HepG2 (cell line): ENCODE data around the gene MAP3K1. TPM values are rescaled to one million over a fixed set of nuclear protein-coding genes. Genes with fewer than 3 reads are reported as not detected.

Source experiments
- ESRRA ChIP-seq: sonication (generic); formaldehyde crosslinking; IDR thresholded peaks from 2 replicates; pipeline ENCODE4 v1.5.1; 2020; ENCODE audit warnings: mild to moderate bottlenecking, low read depth, missing genetic modification reagents
- FOXA1 ChIP-seq, 2 experiments: fragments of 450-650 bp in 1 of 2; sonication (generic) in 1 of 2; formaldehyde crosslinking in 1 of 2; IDR thresholded peaks; 2 replicates each; pipeline versions ENCODE4 v1.4.0 to v1.6.1; 2016 to 2020; ENCODE audit warnings: missing genetic modification reagents in 1 of 2
- HDAC2 ChIP-seq: sonication (generic); formaldehyde crosslinking; IDR thresholded peaks from 2 replicates; pipeline ENCODE4 v1.4.0; 2020; ENCODE audit warnings: missing genetic modification reagents
- ISX ChIP-seq: sonication (generic); formaldehyde crosslinking; conservative IDR thresholded peaks from 2 replicates; pipeline ENCODE4 v1.5.0; 2020; ENCODE audit warnings: missing genetic modification reagents
- JUN ChIP-seq: sonication (generic); formaldehyde crosslinking; IDR thresholded peaks from 2 replicates; pipeline ENCODE4 v1.4.0; 2020; ENCODE audit warnings: mild to moderate bottlenecking, missing genetic modification reagents
- KLF11 ChIP-seq: IDR thresholded peaks from 2 replicates; pipeline ENCODE4 v1.6.1; 2016; ENCODE audit warnings: missing compliant biosample characterization
- PRPF4 ChIP-seq: fragments of 200-400 bp; formaldehyde crosslinking; IDR thresholded peaks from 2 replicates; pipeline ENCODE4 v1.6.1; 2016; ENCODE audit warnings: low read length, low read depth; ENCODE audit not compliant: poor library complexity, severe bottlenecking
- SALL2 ChIP-seq: sonication (generic); formaldehyde crosslinking; IDR thresholded peaks from 2 replicates; pipeline ENCODE4 v1.8.1; 2023; ENCODE audit warnings: mild to moderate bottlenecking, missing genetic modification reagents, inconsistent platforms
- SPEN ChIP-seq: sonication (generic); formaldehyde crosslinking; IDR thresholded peaks from 2 replicates; pipeline ENCODE4 v1.5.1; 2020; ENCODE audit warnings: low read depth, mild to moderate bottlenecking, missing genetic modification reagents
- ZBTB42 ChIP-seq: sonication (generic); formaldehyde crosslinking; IDR thresholded peaks from 2 replicates; pipeline ENCODE4 v1.5.0; 2020; ENCODE audit warnings: mild to moderate bottlenecking, missing genetic modification reagents
- ZNF329 ChIP-seq: sonication (generic); formaldehyde crosslinking; IDR thresholded peaks from 2 replicates; pipeline ENCODE4 v1.9.0; 2021; ENCODE audit warnings: low read depth, mild to moderate bottlenecking, missing genetic modification reagents
- ZNF350 ChIP-seq: sonication (generic); formaldehyde crosslinking; IDR thresholded peaks from 2 replicates; pipeline ENCODE4 v1.4.0; 2020; ENCODE audit warnings: mild to moderate bottlenecking, low read depth, missing genetic modification reagents, borderline replicate concordance
- polyA plus RNA-seq, 8 experiments: library from polyadenylated mRNA; depleted of rRNA in 3 of 8; stranded (reverse) in 7 of 8; unstranded in 1 of 8; fragments of >200 nt; fragmentation: Illumina TruSeq in 4 of 8; extraction: Trizol in 4 of 8; gene quantifications; 2 replicates each; pipeline versions ENCODE4 v1.2.1 to v1.2.3, GENCODE V29; 2011 to 2016; ENCODE audit warnings: low read depth in 4 of 8, missing spikeins in 1 of 8, mixed read lengths in 1 of 8; ENCODE audit not compliant: insufficient read depth in 1 of 8
- total RNA-seq, 5 experiments: library from RNA; depleted of rRNA; stranded (reverse); fragments of >200 nt; fragmentation: Illumina TruSeq; extraction: Trizol; gene quantifications; 2 replicates each; pipeline ENCODE4 v1.2.3, GENCODE V29; 2016; ENCODE audit warnings: low read depth in 1 of 5
- TF ChIP-seq, protein P1 (sequence below): sonication (generic); formaldehyde crosslinking; IDR thresholded peaks from 2 replicates; pipeline ENCODE4 v1.4.0; 2020; ENCODE audit warnings: missing genetic modification reagents, borderline replicate concordance
- TF ChIP-seq, protein P2 (sequence below): sonication (generic); formaldehyde crosslinking; conservative IDR thresholded peaks from 2 replicates; pipeline ENCODE4 v1.4.0; 2020; ENCODE audit warnings: missing genetic modification reagents
- TF ChIP-seq, protein P3 (sequence below): sonication (generic); formaldehyde crosslinking; IDR thresholded peaks from 2 replicates; pipeline ENCODE4 v1.4.0; 2020; ENCODE audit warnings: missing genetic modification reagents, borderline replicate concordance
- TF ChIP-seq, protein P4 (sequence below): sonication (generic); formaldehyde crosslinking; IDR thresholded peaks from 2 replicates; pipeline ENCODE4 v1.4.0; 2020; ENCODE audit warnings: low read depth, missing genetic modification reagents

MAP3K1 gene
- total and polyA plus RNA-seq, 2 of the 13 experiments (the other 11 are each of a cell fraction or from before 2014, with no cell fraction given) = 16.4 to 30.3 TPM

DNA sequence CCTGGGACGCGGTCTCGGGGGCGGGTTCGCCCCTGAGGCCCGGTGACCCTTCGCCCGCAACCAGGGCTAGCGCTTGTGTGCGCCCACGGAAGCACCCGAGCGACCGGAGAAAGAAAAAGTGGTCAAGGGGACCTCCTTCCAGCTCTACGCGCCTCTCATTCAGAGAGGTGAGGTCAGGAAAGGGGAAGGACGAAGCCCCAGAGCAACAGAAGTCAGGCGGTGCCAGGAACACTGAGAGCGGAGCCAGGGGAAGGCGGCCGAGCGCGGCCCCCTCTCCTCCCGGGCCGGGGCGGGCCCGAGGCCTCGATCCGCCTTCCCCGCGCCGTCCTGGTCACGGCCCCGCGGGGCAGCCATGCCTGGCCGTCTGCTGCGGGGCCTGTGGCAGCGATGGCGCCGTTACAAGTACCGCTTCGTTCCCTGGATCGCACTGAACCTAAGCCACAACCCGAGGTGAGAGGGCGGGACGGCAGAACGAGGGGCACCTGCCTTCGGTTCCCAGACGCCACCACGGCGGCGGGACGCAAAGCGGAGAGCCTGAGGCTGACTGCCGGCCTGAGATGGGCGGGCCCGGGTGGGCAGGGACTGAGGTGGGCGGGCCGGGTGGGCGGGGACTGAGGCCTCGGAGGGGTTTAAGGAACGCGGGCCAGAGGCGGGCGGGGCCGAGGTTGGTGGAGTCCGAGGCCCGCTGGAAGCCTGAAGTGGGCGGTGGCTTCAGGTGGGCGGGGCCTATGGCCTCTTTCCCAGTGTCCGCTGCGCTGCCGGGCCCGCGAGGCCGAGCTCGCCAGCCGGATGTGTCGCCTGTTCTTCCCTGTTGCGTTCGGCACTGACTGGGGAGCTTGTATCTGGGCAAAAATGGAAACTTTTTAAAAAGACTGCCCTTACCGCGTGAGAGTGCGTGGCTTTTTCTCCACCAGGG lies 94.2 kb downstream of the MAP3K1 start, which contains the start of gene SETD9 (continued):
- TF ChIP-seq, protein P1, sequence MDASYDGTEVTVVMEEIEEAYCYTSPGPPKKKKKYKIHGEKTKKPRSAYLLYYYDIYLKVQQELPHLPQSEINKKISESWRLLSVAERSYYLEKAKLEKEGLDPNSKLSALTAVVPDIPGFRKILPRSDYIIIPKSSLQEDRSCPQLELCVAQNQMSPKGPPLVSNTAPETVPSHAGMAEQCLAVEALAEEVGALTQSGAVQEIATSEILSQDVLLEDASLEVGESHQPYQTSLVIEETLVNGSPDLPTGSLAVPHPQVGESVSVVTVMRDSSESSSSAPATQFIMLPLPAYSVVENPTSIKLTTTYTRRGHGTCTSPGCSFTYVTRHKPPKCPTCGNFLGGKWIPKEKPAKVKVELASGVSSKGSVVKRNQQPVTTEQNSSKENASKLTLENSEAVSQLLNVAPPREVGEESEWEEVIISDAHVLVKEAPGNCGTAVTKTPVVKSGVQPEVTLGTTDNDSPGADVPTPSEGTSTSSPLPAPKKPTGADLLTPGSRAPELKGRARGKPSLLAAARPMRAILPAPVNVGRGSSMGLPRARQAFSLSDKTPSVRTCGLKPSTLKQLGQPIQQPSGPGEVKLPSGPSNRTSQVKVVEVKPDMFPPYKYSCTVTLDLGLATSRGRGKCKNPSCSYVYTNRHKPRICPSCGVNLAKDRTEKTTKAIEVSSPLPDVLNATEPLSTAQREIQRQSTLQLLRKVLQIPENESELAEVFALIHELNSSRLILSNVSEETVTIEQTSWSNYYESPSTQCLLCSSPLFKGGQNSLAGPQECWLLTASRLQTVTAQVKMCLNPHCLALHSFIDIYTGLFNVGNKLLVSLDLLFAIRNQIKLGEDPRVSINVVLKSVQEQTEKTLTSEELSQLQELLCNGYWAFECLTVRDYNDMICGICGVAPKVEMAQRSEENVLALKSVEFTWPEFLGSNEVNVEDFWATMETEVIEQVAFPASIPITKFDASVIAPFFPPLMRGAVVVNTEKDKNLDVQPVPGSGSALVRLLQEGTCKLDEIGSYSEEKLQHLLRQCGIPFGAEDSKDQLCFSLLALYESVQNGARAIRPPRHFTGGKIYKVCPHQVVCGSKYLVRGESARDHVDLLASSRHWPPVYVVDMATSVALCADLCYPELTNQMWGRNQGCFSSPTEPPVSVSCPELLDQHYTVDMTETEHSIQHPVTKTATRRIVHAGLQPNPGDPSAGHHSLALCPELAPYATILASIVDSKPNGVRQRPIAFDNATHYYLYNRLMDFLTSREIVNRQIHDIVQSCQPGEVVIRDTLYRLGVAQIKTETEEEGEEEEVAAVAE (CRISPR knock-in tag) = 0 out of 2 replicates have a peak, but pooled peaks have one; percentile 34
- TF ChIP-seq ISX (CRISPR knock-in tag) = no peak
- TF ChIP-seq ESRRA = peak; percentile 46; the same call in 1 of the 2 replicates
- TF ChIP-seq, protein P2, sequence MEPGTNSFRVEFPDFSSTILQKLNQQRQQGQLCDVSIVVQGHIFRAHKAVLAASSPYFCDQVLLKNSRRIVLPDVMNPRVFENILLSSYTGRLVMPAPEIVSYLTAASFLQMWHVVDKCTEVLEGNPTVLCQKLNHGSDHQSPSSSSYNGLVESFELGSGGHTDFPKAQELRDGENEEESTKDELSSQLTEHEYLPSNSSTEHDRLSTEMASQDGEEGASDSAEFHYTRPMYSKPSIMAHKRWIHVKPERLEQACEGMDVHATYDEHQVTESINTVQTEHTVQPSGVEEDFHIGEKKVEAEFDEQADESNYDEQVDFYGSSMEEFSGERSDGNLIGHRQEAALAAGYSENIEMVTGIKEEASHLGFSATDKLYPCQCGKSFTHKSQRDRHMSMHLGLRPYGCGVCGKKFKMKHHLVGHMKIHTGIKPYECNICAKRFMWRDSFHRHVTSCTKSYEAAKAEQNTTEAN (CRISPR knock-in tag) = peak; percentile 70; the same call in 1 of the 2 replicates
- no peak for TF ChIP-seq FOXA1 (IDR thresholded peaks at IDR 0.05)
- peak; percentile 1; the same call in 1 of the 2 replicates for TF ChIP-seq FOXA1 (CRISPR knock-in tag; IDR thresholded peaks at IDR 0.05)
- TF ChIP-seq HDAC2 (CRISPR knock-in tag) = peak; percentile 35; the same call in 1 of the 2 replicates
- peak; percentile 60; the same call in 1 of the 2 replicates for TF ChIP-seq ZNF329 (CRISPR knock-in tag)
- peak; percentile 57; the same call in 1 of the 2 replicates for TF ChIP-seq SALL2
- TF ChIP-seq KLF11 = peak; percentile 63; the same call in 1 of the 2 replicates
- TF ChIP-seq, protein P3, sequence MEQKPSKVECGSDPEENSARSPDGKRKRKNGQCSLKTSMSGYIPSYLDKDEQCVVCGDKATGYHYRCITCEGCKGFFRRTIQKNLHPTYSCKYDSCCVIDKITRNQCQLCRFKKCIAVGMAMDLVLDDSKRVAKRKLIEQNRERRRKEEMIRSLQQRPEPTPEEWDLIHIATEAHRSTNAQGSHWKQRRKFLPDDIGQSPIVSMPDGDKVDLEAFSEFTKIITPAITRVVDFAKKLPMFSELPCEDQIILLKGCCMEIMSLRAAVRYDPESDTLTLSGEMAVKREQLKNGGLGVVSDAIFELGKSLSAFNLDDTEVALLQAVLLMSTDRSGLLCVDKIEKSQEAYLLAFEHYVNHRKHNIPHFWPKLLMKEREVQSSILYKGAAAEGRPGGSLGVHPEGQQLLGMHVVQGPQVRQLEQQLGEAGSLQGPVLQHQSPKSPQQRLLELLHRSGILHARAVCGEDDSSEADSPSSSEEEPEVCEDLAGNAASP (CRISPR knock-in tag) = 0 out of 2 replicates have a peak, but pooled peaks have one; percentile 25
- TF ChIP-seq, protein P4, sequence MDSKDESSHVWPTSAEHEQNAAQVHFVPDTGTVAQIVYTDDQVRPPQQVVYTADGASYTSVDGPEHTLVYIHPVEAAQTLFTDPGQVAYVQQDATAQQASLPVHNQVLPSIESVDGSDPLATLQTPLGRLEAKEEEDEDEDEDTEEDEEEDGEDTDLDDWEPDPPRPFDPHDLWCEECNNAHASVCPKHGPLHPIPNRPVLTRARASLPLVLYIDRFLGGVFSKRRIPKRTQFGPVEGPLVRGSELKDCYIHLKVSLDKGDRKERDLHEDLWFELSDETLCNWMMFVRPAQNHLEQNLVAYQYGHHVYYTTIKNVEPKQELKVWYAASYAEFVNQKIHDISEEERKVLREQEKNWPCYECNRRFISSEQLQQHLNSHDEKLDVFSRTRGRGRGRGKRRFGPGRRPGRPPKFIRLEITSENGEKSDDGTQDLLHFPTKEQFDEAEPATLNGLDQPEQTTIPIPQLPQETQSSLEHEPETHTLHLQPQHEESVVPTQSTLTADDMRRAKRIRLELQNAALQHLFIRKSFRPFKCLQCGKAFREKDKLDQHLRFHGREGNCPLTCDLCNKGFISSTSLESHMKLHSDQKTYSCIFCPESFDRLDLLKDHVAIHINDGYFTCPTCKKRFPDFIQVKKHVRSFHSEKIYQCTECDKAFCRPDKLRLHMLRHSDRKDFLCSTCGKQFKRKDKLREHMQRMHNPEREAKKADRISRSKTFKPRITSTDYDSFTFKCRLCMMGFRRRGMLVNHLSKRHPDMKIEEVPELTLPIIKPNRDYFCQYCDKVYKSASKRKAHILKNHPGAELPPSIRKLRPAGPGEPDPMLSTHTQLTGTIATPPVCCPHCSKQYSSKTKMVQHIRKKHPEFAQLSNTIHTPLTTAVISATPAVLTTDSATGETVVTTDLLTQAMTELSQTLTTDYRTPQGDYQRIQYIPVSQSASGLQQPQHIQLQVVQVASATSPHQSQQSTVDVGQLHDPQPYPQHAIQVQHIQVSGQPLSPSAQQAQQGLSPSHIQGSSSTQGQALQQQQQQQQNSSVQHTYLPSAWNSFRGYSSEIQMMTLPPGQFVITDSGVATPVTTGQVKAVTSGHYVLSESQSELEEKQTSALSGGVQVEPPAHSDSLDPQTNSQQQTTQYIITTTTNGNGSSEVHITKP = peak; percentile 37; the same call in 1 of the 2 replicates
- no peak for TF ChIP-seq PRPF4
- 0 out of 2 replicates have a peak, but pooled peaks have one; percentile 53 for TF ChIP-seq ZNF350 (CRISPR knock-in tag)
- TF ChIP-seq JUN = 0 out of 2 replicates have a peak, but pooled peaks have one; percentile 13
- TF ChIP-seq SPEN = peak; percentile 74
- TF ChIP-seq ZBTB42 (CRISPR knock-in tag) = peak; percentile 70; the same call in 1 of the 2 replicates
